M059J (cell line): ENCODE results near the gene LHPP. TPM values are rescaled to one million over a fixed set of nuclear protein-coding genes. Genes with fewer than 3 reads are reported as not detected.

Experiments used
- DNase-seq: peaks from one replicate; pipeline ENCODE4 v3.0.0-alpha.2; 2012; ENCODE audit warnings: low read depth
- total RNA-seq: library from RNA; depleted of rRNA; stranded (reverse); fragments of >200 nt; shearing (Covaris generic); gene quantifications from 2 replicates; pipeline ENCODE4 v1.2.3, GENCODE V29; 2014

LHPP gene
- total RNA-seq, 1 experiment from 2014 or later = 17.3 TPM

- DNase-seq = no peak
Measured at GRCh38 chr10:124496620-124497019, 35.0 kb downstream of the LHPP start.

GRCh38 chr10:124497196-124497881, 35.7 kb downstream of the LHPP start:
- DNase-seq = no peak

- no peak for DNase-seq
Measured at GRCh38 chr10:124498056-124498455, 36.4 kb downstream of the LHPP start.

- no peak for DNase-seq
Measured at GRCh38 chr10:124500757-124501156, 39.1 kb downstream of the LHPP start.

GRCh38 chr10:124504711-124505110, 43.1 kb downstream of the LHPP start:
- no peak for DNase-seq

- DNase-seq = no peak
Measured at GRCh38 chr10:124505279-124505678, 43.7 kb downstream of the LHPP start.

GRCh38 chr10:124508070-124508667, 46.5 kb downstream of the LHPP start:
- DNase-seq = no peak

GRCh38 chr10:124508907-124509454, 47.4 kb downstream of the LHPP start:
- no peak for DNase-seq

- DNase-seq = no peak
Measured at GRCh38 chr10:124509880-124510632, 48.4 kb downstream of the LHPP start.

- DNase-seq = no peak
Measured at GRCh38 chr10:124510759-124511158, 49.1 kb downstream of the LHPP start.

- no peak for DNase-seq
Measured at GRCh38 chr10:124511205-124512039, 49.8 kb downstream of the LHPP start.

- no peak for DNase-seq
Measured at GRCh38 chr10:124512040-124512428, 50.4 kb downstream of the LHPP start.

GRCh38 chr10:124512600-124512999, 51.0 kb downstream of the LHPP start:
- DNase-seq = no peak

GRCh38 chr10:124515244-124515970, 53.8 kb downstream of the LHPP start:
- no peak for DNase-seq

- DNase-seq = no peak
Measured at GRCh38 chr10:124516181-124516580, 54.6 kb downstream of the LHPP start.

GRCh38 chr10:124516746-124517397, 55.2 kb downstream of the LHPP start:
- DNase-seq = no peak

- DNase-seq = no peak
Measured at GRCh38 chr10:124517461-124517860, 55.8 kb downstream of the LHPP start.

GRCh38 chr10:124517931-124518330, 56.3 kb downstream of the LHPP start:
- DNase-seq = no peak

GRCh38 chr10:124518366-124518765, 56.7 kb downstream of the LHPP start:
- DNase-seq = no peak
